Measurements from ENCODE around the gene KCNMA1. TPM values are rescaled to one million over a fixed set of nuclear protein-coding genes. Genes with fewer than 3 reads are reported as not detected.

KCNMA1 gene
- total and polyA plus RNA-seq, 7 donors, result 15.3 to 427 (median 256) TPM

DNA sequence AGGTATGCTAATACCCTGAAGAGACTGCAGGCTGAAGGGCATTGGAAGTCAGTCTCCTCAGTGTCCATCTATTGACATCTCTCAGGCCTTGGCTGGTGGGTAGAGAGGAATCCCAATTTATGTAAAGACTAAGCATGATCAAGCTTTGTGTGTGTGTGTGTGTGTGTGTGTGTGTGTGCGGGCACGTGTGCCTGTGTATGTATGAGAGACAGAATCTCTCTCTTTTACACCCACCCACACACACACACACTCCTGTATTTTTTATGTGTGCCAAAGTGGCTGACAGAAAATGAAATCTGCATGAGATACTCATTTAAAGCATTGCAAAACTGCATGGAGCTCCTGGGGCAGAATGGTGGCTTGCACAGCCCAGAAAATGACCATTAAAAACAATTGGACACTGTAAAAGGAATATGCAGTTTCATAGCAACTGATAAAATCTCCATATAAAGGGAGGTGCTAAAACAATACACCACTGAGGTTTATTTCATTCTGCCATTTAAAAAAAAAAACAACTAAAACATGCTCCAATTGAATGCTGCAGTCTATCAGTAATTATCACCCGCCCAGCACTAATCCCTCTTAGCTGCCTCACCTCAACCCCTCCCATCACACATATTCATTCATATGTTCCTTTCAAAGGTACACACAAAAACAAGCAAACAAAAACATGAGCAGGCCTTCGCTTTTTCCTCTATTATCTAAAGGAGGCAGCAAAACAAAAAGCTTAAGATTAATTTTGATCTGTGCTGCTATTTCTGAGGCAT lies 385.0 kb downstream of the KCNMA1 start:
- DNase-seq, result no peak
- H3K9me3 ChIP-seq, result no peaks in the 10 kb centered on the region
- peak overlapping the region in 2 of 4 donors; percentile 34 to 87 for H3K27ac ChIP-seq
- no peaks in the 10 kb centered on the region for H3K27me3 ChIP-seq
- H3K4me3 ChIP-seq, result no peak overlapping the region
- WGBS, 2 donors, result 75 to 79% methylated on average over 4 of the region's 4 CpGs
- intact Hi-C loops (cut with DNase I), result no loop called here
- no peaks in the 10 kb centered on the region for H3K36me3 ChIP-seq
- TF ChIP-seq EP300 (IDR thresholded peaks at IDR 0.05) (no peak), POLR2A (IDR thresholded peaks at IDR 0.05) (no peak), POLR2AphosphoS5 (IDR thresholded peaks at IDR 0.05) (no peak)
- TF ChIP-seq, protein P1, sequence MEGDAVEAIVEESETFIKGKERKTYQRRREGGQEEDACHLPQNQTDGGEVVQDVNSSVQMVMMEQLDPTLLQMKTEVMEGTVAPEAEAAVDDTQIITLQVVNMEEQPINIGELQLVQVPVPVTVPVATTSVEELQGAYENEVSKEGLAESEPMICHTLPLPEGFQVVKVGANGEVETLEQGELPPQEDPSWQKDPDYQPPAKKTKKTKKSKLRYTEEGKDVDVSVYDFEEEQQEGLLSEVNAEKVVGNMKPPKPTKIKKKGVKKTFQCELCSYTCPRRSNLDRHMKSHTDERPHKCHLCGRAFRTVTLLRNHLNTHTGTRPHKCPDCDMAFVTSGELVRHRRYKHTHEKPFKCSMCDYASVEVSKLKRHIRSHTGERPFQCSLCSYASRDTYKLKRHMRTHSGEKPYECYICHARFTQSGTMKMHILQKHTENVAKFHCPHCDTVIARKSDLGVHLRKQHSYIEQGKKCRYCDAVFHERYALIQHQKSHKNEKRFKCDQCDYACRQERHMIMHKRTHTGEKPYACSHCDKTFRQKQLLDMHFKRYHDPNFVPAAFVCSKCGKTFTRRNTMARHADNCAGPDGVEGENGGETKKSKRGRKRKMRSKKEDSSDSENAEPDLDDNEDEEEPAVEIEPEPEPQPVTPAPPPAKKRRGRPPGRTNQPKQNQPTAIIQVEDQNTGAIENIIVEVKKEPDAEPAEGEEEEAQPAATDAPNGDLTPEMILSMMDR (IDR thresholded peaks at IDR 0.05), result no peak
- H3K4me1 ChIP-seq, result peaks cover 0 to 59% (median 44%) of the 10 kb centered on the region in 4 donors

DNA sequence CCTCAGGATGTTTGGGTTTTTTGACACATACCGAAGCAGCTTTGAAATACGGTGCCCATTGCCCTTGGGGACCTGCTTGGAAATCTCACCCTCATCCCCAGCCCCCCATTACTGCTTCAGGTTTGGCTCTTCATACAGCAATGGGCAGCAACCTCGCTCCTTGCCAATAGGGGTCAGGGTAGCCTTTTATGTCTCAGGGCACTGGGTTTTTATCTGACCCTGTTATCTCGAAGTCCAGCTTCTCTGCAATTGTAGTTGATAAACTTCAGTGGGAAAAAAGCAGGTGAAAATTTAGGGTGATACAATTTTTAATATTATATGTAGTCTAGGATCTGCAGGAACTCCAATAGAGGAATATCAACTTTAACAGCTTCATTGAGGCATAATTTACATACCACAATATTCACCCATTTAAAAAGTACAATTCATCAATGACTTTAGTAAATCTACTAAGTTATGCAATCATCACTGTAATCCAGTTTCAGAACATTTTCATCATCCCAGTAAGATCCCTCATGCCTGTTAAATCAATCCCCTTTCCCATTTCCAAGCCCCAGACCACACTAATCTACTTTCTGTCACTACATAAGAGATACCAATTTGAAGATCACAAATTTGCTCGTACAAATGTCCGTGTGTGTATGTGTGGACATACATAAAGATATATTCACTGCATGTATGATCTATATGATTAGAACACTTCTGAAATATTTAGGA lies 386.2 kb downstream of the KCNMA1 start:
- Histone ChIP-seq H3K27ac (peak overlapping the region in 2 of 4 donors; percentile 87 to 91), H3K36me3 (no peaks in the 10 kb centered on the region), H3K4me1 (peaks cover 0 to 70% (median 55%) of the 10 kb centered on the region in 4 donors), H3K4me3 (no peak overlapping the region), H3K9me3 (no peaks in the 10 kb centered on the region), H3K27me3 (no peaks in the 10 kb centered on the region)
- DNase-seq, result no peak
- intact Hi-C loops (cut with DNase I), result no loop called here
- no peak for TF ChIP-seq EP300 (IDR thresholded peaks at IDR 0.05)
- TF ChIP-seq, protein P1 (IDR thresholded peaks at IDR 0.05), result peak in 3 of 4 experiments; percentile 12 to 22 (median 13)
- WGBS, 2 donors, result 56 to 60% methylated on average over 6 of the region's 6 CpGs

DNA sequence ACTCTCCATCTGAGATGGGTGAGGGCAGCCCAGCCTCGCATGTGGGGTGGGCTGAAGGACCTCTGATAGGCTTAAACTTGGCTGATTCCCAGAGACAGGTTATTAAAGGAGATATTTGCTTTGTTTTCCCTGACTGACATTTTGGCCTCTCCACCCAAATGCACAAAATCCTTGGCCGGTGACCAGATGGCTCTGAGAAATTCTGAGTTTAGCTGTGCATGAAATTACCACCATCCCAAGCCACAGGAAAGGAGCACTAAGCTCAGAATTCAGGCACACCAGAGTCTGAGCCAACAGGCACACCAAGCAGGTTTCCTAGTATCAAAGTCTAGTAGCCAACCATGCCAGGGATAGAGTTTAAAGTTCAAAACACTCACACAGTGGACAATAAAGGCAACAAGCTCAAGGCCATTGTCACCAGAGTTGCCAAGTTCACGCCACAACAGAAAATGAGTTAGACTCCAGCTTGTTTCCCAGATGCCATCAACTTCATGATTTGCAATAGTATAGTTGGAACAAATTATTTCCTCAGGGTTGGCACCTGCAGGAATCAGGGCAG lies 387.6 kb downstream of the KCNMA1 start:
- DNase-seq, result no peak
- intact Hi-C loops (cut with DNase I), result loop anchor here (2.0 to 10.0 kb wide), 3 partner anchors 15 to 387 kb away; partner anchors contain the start of gene KCNMA1
- H3K36me3 ChIP-seq, result no peaks in the 10 kb centered on the region
- TF ChIP-seq, protein P1 (IDR thresholded peaks at IDR 0.05), result no peak
- TF ChIP-seq EP300 (IDR thresholded peaks at IDR 0.05) (no peak), POLR2AphosphoS5 (IDR thresholded peaks at IDR 0.05) (no peak), POLR2A (IDR thresholded peaks at IDR 0.05) (no peak)
- H3K27me3 ChIP-seq, result no peaks in the 10 kb centered on the region
- H3K9me3 ChIP-seq, result no peaks in the 10 kb centered on the region
- no peak overlapping the region for H3K4me3 ChIP-seq
- peak overlapping the region; percentile 50 to 91 (median 86) for H3K27ac ChIP-seq
- H3K4me1 ChIP-seq, result peaks cover 0 to 85% (median 64%) of the 10 kb centered on the region in 4 donors
- WGBS, 2 donors, result 75 to 81% methylated on average over 3 of the region's 3 CpGs

DNA sequence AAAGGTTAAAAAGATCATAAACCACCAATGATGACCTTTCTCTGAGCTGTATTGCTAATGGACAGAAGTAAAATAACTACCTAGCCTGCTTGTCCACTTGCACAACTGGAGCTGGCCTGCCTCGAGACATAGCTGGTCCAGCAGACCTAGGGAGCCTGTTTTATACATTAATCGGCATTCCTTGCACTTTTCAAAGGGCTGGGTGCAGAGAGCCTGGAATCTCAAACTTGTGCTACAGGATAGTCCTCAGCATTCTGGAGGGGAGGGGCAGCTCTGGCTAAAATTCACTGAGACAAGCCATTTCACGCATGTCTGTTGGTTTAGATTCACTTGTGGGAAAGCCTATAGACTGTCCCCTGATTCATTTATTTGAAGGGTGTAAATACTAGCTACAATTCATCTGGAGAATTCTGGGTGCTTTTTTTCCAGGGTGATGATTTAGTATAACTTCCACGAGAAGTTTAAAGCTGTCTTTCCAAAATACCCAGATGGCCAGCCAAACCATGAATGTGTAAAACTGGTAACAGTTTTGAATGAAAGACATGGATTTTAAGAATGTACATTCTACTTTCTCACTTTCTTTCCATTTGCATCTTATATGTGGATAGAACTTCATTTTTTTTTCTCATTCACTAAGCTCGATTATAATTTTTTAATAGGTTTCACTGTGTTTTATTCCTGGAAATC lies 389.4 kb downstream of the KCNMA1 start:
- TF ChIP-seq POLR2AphosphoS5 (IDR thresholded peaks at IDR 0.05) (no peak), EP300 (IDR thresholded peaks at IDR 0.05) (no peak), POLR2A (IDR thresholded peaks at IDR 0.05) (no peak)
- TF ChIP-seq, protein P1 (IDR thresholded peaks at IDR 0.05), result no peak
- DNase-seq, result no peak
- WGBS, 2 donors, result 84 to 88% methylated on average over 5 of the region's 5 CpGs
- Histone ChIP-seq H3K27ac (peak overlapping the region; percentile 78 to 91 (median 86)), H3K27me3 (no peaks in the 10 kb centered on the region), H3K4me1 (peaks cover 0 to 97% (median 75%) of the 10 kb centered on the region in 4 donors), H3K9me3 (no peaks in the 10 kb centered on the region), H3K4me3 (no peak overlapping the region), H3K36me3 (no peaks in the 10 kb centered on the region)
- intact Hi-C loops (cut with DNase I), result loop anchor here (2.0 to 10.0 kb wide), 3 partner anchors 17 to 389 kb away; partner anchors contain the start of gene KCNMA1
